NCI-H2171 (cell line): ENCODE results near the gene CDC5L.
A peak's percentile ranks its signal among the peaks of the same experiment; 100 is the strongest.
"Not testable (repeated sequence)": the region's sequence is repeated elsewhere in the genome, so short reads cannot be mapped to it uniquely, and the experiment has no call there.

Source experiments
- DNase-seq: peaks from one replicate; lab custom pipeline; 2025; lab: John Stamatoyannopoulos, UW

The CDC5L gene

GRCh38 chr6:44387346-44388134 lies at the start of gene CDC5L:
Gene CDC5L, plus strand, starts transcription at chr6:44387706. Its CDS starts 118 bp downstream, at chr6:44387824.
- peak; percentile 98 for DNase-seq

GRCh38 chr6:44338228-44339122 lies 49.0 kb upstream of the CDC5L start:
- DNase-seq: peak; percentile 18

- DNase-seq: no peak
Observed at GRCh38 chr6:44339301-44339700, 48.2 kb upstream of the CDC5L start.

- DNase-seq: no peak
Observed at GRCh38 chr6:44339763-44340625, 47.5 kb upstream of the CDC5L start.

- DNase-seq: no peak
Observed at GRCh38 chr6:44341095-44341890, 46.2 kb upstream of the CDC5L start.

GRCh38 chr6:44342052-44342451 lies 45.5 kb upstream of the CDC5L start:
- DNase-seq: no peak

- no peak for DNase-seq
Observed at GRCh38 chr6:44342489-44342888, 45.0 kb upstream of the CDC5L start, which contains the start of gene SPATS1. Gene SPATS1, plus strand, starts transcription at chr6:44342650. Its CDS starts 446 bp downstream, at chr6:44343096.

GRCh38 chr6:44346818-44347217 lies 40.7 kb upstream of the CDC5L start:
- not testable (repeated sequence) for DNase-seq

GRCh38 chr6:44349904-44350649 lies 37.4 kb upstream of the CDC5L start:
- no peak for DNase-seq

- DNase-seq: not testable (repeated sequence)
Observed at GRCh38 chr6:44350650-44350994, 36.9 kb upstream of the CDC5L start.

- no peak for DNase-seq
Observed at GRCh38 chr6:44352259-44352658, 35.2 kb upstream of the CDC5L start.

- no peak for DNase-seq
Observed at GRCh38 chr6:44353336-44353735, 34.2 kb upstream of the CDC5L start.

- no peak for DNase-seq
Observed at GRCh38 chr6:44355640-44356039, 31.9 kb upstream of the CDC5L start.

GRCh38 chr6:44356487-44356886 lies 31.0 kb upstream of the CDC5L start:
- DNase-seq: no peak

- no peak for DNase-seq
Observed at GRCh38 chr6:44359973-44360372, 27.5 kb upstream of the CDC5L start.

- DNase-seq: no peak
Observed at GRCh38 chr6:44361947-44362346, 25.6 kb upstream of the CDC5L start.

GRCh38 chr6:44363377-44363926 lies 24.1 kb upstream of the CDC5L start:
- no peak for DNase-seq

GRCh38 chr6:44366781-44367180 lies 20.7 kb upstream of the CDC5L start:
- no peak for DNase-seq

GRCh38 chr6:44367681-44368080 lies 19.8 kb upstream of the CDC5L start:
- no peak for DNase-seq

- DNase-seq: no peak
Observed at GRCh38 chr6:44373051-44373450, 14.5 kb upstream of the CDC5L start.
